GM21515 (cell line): ENCODE data around the gene TRIM2.

Experiments used
- ATAC-seq: cut with Tn5 transposase; IDR thresholded peaks from one replicate; pipeline ENCODE4 v1.9.1; 2021; ENCODE audit not compliant: unreplicated experiment

The TRIM2 gene

DNA sequence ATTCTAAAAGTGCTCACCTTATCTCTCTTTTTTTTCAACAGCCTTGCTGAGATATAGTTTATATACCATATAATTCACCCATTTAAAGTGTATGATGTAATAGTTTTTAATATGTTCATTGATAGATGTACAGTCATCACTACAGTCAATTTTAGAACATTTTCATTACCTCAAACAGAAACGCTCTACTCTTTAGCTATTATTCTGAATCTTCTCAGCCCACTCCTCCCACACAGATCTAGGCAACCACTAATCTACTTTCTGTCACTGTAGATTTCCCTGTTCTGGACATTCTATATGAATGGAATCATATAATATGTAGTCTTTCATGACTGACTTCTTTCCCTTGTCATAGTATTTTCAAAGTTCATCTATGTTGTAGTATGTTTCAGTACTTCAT, 162.8 kb downstream of the TRIM2 start:
- ATAC-seq, result no peak

DNA sequence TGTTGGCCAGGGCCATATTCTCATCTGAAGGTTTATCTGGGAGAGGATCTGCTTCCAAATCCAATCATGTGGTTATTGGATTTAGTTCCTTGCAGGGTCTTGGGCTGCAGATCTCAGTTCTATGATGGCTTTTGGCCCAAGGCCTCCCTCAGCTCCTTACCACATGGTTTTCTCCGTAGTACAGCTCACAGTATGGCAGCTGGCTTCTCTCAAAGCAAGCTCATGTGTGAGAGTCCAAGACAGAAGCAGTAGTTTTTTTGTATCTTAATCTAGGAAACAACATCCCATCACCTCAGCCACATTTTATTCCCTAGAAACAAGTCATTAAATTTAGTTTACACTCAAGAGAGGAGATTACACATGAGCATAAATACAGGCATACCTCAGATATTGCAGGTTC, 164.8 kb downstream of the TRIM2 start:
- no peak for ATAC-seq

DNA sequence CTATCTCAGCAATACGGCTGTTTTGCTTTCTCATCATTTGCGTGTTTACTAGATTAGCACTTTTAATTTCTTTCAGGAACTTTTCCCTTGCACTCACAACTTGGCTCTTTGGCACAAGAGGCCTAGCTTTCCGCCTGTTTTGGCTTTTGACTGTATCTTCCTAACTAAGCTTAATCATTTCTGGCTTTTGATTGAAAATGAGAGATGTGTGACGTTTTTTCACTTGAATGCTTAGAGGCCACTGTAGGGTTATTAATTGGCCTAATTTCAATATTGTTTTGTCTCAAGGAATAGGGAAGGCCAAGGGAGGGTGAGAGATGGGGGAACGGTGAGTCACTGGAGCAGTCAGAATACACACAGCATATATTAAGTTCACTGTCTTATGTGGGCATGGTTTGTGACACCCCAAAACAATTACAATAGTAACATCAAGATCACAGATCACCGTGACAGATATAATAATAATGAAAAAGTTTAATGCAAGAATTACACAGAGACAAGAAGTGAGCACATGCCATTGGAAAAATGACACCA, 167.5 kb downstream of the TRIM2 start:
- ATAC-seq, result no peak

DNA sequence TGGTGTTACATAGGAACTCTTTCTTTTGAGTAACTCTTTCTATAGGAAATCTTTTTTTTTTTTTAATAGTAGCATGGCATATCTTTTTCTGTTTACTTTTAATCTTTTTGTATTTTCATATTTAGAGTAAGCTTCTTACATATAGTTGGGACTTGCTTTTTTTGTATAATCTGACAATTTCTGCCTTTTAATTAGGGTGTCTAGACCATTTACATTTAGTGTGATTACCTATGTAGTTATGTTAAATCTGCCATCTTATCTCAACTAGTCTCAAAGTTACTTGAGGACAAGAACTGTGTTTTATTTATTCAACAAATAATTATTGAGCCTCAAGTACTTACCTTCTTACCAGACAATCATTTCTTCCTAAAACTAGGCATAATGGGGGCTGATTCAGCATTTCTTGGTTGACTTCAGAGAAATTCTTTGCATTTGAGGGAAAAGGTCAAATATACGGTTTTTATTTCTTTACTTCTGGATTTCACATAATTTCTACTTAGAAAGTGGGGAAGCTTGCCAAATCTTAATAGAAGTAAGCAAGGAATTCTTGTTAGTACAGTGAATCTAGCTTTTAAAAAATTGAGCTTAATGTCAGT, 168.8 kb downstream of the TRIM2 start:
- ATAC-seq, result no peak

DNA sequence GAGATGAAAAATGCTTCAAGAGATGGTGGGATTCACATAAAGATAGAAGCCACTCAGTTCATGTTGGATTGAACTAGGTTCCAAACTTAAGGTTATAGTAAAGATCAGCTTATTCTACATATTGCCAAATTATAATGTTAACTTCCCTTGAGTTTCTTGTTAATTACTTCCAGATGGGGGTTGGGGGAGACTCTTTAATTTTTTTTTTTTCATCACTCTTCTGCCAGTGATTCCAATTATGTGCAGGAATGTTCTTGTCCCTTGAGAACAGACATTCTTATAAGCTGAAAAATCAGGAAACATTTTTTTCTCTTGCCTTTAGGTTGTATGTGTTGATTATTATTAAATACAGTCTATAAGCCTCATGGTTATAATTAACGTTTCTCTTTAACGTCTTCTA, 170.2 kb downstream of the TRIM2 start:
- ATAC-seq, result no peak

DNA sequence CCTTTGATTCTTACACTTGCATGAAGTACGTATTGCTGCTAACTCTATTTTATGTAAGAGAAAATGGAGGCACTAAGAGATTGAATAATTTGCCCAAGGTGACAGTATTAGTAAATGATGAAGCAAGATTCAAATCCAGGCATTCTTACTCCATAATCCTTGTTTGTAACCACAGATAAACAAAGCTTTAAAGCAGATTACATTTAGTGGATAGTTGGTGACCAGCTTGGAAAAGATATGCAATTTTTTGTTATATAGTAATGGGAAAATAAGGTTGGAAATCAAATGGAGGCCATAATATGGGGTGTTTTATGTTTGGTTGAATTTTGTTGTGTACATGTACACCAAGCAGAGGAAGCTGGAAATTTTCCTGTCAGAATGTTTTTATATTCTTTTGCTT, 171.1 kb downstream of the TRIM2 start:
- no peak for ATAC-seq

DNA sequence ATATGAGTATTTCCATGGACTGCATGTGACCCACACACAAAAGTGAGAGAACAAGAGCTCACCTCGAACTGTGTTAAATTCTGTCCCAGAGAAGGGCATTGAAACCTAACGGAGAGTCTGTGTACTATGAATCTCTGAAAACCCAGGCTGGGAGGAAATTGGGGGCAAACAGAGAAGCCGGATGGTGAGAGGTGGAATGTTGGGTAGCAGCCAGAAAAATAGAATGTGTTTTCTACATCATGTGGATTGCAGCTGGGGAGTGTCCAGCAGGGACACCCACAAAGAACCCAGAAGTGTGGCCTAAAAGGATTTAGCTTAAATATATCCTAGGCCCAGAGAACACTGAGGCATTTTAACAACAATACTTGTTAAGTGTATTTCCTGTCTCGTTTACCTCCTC, 178.9 kb downstream of the TRIM2 start:
- ATAC-seq, result no peak

DNA sequence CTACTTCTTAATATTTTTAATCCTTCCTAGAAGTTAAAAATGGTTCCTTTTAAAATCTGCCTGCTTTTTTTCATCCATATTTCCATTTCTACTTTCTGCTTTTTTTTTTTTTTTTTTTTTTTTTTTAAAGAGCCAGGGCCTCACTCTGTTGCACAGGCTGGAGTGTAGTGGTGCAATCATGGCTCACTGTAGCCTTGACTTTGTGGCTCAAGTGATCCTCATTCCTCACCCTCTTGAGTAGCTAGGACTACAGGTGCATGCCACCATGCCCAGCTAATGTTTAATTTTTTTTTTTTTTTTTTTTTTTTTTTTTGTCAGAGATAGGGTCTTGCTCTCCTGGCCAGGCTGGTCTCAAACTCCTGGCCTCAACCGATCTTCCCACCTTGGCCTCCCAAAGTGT, 179.9 kb downstream of the TRIM2 start:
- no peak for ATAC-seq

DNA sequence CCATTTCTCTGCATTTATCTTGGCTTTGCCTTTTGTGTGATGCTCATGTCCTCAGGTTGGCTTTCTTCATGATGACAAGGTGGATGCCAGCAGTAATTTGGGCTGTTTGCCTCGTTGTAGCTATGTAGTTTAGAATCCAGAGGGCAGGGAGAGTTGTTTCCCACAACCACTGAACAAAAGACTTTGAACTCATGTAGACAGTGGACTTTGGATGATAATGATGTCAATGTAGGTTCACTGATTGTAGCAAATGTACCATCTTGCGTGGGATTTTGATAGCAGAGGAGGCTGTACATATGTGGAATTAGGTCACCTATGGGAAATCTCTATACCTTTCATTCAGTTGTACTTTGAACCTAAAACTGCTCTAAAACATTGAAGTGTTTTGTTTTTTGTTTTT, 181.5 kb downstream of the TRIM2 start:
- ATAC-seq, result no peak

DNA sequence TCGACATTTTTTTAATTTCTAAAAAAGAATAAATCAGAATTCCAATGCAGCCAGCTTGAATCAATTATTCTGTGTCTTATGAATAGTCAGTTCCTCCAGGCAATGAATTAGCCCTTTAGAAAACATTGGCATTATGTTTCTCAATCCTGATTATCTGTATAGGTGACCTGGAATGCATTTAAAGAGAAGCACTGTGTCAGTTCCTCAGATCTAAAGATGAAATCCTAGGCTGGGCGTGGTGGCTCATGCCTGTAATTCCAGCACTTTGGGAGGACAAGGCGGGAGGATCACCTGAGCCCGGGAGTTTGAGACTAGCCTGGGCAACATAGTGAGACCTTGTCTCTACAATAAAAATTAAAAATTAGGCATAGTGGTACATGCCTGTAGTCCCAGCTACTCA, 183.7 kb downstream of the TRIM2 start:
- ATAC-seq, result no peak
